GM18498 (cell line): ENCODE results near the gene BOLA2B.
"Not testable (repeated sequence)": the region's sequence is repeated elsewhere in the genome, so short reads cannot be mapped to it uniquely, and the experiment has no call there.

Source experiments
- ATAC-seq: cut with Tn5 transposase; IDR thresholded peaks from one replicate; pipeline ENCODE4 v1.9.1; 2021; ENCODE audit warnings: mild to moderate bottlenecking, moderate library complexity; ENCODE audit not compliant: unreplicated experiment

BOLA2B gene

DNA sequence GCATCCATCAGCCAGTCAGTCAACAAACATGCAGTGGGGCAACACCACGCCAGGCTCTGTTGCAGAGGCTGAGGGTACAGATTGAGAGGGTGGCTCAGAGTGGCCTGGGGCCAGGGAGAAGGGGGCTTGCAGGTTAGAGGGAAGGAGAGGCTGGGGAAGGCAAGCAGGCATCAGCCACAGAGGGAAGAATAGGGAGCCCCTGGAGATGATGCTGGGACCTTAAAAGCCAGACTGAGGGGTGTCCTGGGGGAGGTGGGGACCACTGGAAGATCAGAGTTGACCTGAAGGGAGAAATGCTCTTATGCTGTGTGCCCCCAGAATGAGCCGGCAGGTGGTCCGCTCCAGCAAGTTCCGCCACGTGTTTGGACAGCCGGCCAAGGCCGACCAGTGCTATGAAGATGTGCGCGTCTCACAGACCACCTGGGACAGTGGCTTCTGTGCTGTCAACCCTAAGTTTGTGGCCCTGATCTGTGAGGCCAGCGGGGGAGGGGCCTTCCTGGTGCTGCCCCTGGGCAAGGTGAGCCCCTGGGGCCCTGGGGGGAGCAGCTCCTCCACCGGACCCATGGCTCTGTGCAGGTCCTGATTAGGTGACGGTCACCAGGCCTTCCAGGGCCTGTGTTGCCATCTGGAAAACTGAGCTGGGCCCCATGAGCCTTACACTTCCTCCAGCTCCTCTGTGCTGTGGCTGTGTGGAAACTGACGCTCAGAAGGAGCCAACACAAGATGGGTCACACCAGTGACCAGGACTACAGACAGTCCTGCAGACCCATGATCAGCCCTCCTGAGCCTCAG lies 8.4 kb downstream of the BOLA2B start:
- ATAC-seq, result no peak

DNA sequence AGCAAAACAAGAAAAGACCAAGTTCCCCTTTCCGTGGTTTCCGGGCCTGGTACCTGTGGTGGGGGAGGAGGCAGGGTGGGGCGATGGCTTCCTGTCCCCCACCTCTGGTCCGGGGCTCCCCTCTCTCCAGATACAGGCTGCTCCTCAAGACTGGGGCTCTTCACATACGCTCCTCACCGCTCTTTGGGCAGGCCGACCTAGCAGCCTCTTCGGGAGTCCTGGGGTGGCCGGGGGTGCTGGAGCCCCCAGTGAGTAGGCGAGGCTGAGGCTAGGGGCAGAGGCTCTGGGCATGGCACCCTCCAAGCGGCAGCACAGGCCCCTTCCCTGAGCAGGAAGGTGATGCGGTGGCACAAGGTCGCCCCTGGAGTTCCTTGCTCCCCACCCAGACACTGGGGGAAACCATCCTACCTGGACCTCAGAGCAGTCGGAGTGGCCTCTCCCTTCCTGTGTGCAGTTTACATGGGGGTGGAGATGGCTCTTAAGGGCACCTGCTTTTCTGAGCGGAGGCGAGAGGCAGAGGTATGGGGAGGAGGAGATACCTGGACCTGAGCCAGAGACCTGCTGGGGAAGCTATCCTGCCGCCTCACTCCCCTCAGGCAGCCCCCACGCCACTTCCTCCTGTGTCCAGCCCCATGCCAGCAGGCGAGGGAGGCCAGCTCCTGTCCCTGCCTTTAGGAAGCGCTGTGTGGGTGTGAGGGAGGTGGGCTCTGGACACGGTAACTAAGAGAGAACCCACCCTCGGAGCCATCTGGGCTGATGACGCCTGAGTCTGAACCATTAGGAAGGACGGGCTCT lies 9.2 kb downstream of the BOLA2B start:
- ATAC-seq, result peak; percentile 35

DNA sequence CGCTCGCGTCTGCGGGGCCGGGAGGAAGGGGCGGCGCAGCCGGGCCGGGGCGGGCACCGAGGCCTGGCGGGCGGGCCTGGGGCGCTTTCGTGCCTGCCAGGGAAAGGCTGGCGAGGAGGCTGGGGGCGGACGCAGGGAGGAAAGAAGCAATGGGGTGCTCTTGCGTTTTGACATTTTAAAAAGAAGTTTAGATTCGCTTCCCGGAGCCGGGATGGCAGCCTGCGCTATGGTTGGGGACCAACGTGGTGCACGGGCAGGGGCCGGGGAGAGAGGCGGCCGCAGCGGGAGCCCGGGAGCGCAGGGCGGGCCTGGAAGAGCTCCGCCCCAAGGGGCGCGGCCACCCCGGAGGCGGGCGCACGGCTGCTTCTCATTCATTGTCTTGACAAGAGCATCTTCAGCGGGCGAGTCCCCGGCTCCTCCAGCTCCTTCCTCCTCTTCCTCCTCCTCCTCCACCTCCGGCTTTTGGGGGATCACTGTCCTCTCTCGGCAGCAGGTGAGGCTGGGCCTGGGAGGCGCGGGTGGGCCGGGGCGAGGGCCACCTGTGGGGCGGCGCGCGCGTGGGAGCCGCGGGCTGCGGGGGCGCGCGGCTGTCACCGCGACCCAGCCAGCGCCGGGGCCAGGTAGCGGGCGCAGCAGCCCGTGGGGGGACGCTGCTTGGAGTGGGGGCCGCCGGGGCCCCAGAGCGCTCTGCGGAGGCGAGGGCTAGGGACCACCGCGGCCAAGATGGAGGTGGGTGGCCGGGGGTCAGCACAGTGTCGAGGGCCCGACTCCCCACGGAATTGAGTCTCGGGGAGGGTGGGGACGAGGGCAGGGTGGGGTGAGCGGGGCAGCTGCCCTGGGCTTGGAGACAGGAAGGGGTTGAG lies 10.0 kb downstream of the BOLA2B start, which contains the start of gene CORO1A:
TSS of gene CORO1A (plus strand) at position 370 of the 863 bp plus-strand sequence. CDS start 1,608 bp downstream, outside the sequence.
- peak; percentile 55 for ATAC-seq

DNA sequence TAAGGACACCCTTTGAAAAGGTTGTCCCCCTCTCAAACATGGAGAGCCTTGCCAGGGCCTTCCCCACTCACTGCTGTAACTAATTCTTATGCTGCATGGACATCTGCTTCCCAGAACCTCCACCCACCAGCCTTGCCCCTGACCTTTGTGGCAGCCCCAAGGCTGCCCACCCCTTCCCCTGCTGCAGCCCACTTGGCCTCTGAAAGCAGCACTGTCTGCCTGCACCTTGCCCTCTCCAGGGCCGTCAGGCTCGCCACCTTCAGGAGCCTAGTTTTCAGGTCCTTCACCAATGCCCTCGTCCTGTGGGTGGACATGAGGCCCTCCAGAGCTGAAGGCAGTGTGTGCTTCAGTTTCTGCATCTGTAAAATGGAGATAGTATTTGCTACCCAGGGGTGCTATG lies 12.7 kb downstream of the BOLA2B start:
- ATAC-seq, result no peak

DNA sequence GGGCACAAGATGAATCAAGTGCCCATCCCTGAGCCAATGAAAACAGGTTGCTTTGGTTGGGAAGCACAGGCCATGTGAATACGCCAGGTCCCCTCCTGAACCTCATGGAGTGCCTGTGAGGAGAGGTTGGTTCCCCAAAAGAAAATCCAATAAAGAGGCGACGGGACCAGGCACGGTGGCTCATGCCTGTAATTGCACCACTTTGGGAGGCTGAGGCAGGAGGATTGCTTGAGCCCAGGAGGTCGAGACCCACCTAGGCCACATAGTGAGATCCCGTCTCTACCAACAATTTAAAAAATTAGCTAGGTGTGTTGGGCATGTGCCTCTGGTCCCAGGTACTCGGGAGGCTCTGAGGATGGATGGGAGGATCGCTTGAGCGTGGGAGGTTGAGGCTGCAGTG lies 13.5 kb downstream of the BOLA2B start:
- ATAC-seq, result no peak

DNA sequence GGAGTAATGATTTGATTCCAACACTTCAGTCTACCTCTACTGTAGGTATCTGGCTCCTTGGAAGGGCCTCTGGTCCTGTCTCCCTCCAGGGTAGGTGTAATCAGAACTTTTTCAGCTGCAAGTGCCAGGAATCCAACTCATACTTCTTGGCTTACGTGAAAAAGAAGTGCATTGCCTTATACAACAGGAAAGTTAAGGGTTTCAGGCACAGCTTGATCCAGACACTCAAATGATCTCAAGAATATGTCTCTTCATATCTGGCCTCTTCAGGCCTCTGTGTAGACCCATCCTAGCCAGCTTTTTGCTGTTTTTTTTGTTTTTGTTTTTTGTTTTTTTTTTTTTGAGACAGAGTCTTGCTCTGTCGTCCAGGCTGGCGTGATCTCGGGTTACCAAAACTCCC lies 14.3 kb downstream of the BOLA2B start:
- ATAC-seq, result no peak

DNA sequence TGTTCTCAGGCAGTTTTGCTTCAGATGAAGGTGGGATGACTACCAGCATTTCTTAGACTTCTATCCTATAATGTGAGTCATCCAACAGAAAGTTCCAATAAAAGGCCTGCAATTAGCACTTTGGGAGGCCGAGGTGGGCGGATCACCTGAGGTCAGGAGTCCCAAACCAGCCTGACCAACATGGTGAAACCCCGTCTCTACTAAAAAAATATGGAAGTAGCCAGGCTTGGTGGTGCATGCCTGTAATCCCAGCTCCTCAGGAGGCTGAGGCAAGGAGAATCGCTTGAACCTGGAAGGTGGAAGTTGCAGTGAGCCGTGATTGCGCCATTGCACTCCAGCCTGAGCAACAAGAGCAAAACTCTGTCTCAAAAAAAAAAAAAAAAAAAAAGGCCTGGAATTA lies 16.6 kb downstream of the BOLA2B start:
- ATAC-seq, result not testable (repeated sequence)

DNA sequence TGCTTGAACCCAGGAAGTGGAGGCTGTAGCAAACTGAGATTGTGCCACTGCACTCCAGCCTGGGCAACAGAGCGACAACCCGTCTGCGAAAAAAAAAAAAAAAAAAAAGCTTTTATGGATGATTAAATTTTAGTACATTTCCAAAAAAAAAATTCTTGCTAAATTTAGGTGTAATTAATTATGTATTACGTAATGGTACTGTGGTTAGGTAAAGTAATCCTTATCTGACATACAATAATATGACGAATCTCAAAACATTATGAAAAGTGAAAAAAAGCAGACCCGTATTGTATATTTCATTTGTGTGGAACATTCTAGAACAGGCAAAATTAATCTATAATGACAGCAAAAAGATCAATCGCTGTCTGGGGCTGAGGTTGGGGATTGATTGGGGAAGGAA lies 20.4 kb downstream of the BOLA2B start:
- ATAC-seq, result no peak

DNA sequence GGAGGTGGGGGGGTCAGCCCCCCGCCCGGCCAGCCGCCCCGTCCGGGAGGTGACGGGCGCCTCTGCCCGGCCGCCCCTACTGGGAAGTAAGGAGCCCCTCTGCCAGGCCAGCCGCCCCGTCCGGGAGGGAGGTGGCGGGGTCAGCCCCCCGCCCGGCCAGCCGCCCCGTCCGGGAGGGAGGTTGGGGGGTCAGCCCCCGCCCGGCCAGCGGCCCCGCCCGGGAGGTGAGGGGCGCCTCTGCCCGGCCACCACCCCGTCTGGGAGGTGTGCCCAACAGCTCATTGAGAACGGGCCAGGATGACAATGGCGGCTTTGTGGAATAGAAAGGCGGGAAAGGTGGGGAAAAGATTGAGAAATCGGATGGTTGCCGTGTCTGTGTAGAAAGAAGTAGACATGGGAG lies 23.3 kb downstream of the BOLA2B start:
- not testable (repeated sequence) for ATAC-seq

DNA sequence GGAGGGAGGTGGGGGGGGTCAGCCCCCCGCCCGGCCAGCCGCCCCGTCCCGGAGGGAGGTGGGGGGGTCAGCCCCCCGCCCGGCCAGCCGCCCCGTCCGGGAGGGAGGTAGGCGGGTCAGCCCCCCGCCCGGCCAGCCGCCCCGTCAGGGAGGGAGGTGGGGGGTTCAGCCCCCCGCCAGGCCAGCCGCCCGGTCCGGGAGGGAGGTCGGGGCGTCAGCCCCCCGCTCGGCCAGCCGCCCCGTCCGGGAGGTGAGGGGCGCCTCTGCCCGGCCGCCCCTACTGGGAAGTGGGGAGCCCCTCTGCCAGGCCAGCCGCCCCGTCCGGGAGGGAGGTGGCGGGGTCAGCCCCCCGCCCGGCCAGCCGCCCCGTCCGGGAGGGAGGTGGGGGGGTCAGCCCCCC lies 24.1 kb downstream of the BOLA2B start:
- ATAC-seq, result not testable (repeated sequence)

DNA sequence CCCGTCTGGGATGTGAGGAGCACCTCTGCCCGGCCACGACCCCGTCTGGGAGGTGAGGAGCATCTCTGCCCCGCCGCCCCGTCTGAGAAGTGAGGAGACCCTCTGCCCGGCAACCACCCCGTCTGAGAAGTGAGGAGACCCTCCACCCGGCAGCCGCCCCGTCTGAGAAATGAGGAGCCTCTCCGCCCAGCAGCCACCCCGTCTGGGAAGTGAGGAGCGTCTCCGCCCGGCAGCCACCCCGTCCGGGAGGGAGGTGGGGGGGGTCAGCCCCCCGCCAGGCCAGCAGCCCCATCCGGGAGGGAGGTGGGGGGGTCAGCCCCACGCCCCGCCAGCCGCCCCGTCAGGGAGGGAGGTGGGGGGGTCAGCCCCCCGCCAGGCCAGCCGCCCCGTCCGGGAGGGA lies 24.7 kb downstream of the BOLA2B start:
- not testable (repeated sequence) for ATAC-seq

DNA sequence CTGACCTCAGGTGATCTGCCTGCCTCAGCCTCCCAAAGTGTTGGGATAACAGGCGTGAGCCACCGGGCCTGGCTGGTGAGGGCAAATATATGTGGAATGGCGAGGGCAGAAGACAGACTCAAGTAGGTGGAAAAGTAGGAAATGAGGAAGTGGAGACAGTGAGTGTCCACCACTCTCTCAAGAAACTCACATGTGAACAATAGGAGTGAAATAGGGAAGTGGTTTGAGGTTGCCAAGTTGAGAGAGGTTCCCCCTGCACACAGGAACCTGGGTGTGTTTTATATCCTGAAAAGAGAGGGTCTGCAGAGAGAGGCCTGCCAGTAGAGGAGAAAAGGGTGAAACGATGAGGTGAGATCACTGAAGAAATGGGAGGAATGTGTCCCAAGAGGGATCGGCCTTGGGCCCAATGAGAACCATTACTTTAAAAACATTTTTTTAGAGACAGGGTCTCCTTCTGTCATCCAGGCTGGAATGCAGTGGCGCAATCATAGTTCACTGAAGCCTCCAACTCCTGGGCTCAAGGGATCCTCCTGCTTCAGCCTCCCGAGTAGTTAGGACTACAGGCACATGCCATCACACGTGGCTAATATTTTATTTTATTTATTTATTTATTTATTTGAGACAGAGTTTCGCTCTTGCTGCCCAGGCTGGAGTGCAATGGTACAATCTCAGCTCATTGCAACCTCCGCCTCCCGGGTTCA lies 27.1 kb downstream of the BOLA2B start:
- no peak for ATAC-seq

DNA sequence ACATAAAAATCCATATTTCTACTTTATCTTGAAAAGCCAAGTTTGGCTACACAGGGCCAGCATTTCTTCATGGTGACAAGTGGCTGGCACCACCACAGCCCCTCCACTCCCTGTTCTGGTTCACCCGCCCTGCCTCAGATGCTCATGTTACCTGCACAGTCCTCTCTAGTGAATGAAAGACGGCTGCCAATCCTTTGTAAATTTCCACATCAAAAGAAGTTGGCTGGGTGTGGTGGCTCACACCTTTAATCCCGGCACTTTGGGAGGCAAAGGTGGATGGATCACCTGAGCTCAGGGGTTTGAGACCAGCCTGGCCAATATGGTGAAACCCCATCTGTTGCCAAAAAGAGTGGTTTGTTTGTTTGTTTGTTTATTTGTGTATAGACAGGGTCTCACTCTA lies 29.9 kb downstream of the BOLA2B start:
- ATAC-seq, result no peak

DNA sequence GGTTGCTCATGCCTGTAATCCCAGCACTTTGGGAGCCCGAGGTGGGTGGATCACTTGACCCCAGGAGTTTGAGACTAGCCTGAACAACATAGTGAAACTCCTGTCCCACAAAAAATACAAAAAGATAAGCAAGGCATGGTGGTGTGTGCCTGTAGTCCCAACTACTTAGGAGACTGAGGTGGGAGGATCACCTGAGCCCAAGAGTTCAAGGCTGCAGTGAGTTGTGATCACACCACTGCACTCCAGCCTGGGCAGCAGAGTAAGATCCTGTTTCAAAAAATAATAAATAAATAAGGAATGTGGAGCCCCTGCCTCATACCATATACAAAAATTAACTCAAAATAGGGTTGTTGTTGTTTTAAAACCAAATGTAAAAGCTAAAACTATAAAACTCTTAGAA lies 36.3 kb downstream of the BOLA2B start:
- no peak for ATAC-seq

DNA sequence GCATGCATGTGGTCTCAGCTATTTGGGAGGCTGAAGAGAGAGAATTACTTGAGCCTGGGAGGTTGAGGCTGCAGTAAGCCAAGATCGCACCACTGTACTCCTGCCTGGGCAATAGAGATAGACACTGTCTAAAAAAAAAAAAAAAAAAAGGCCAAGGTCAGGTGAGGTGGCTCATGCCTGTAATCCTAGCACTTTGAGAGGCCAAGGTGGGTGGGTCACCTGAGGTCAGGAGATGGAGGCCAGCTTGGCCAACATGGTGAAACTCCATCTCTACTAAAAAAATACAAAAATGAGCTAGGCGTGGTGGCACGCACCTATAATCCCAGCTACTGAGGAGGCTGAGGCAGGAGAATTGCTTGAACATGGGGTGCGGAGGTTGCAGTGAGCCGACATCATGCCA lies 38.3 kb downstream of the BOLA2B start:
- no peak for ATAC-seq

DNA sequence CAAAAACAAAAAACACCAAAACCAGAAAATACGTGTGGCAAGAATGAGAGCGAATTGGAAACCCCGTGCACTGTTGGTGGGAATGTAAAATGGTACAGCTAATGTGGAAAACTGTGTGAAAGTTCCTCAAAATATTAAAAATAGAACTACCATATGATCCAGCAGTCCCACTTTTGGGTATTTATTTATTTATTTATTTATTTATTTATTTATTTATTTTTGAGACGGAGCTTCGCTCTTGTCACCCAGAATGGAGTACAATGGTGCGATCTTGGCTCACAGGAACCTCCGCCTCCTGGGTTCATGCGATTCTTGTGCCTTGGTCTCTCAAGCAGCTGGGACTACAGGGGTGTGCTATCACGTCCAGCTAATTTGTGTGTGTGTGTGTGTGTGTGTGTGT lies 40.9 kb downstream of the BOLA2B start:
- ATAC-seq, result no peak

DNA sequence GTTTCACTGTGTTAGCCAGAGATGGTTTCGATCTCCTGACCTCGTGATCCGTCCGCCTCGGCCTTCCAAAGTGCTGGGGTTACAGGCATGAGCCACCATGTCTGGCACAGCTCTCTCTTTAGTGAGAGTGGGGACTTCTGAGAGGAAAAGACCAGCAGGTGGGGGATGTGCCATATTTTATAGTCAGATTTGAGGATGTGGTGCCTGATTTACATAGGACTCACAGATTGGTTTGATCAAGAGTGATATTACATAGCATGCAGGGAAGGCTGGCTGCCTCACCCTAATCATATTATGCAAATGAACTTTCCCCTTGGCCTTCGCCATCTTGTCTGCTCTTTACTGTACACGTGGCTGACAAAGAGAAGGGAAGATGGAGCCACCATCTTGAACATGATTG lies 42.4 kb downstream of the BOLA2B start:
- no peak for ATAC-seq

DNA sequence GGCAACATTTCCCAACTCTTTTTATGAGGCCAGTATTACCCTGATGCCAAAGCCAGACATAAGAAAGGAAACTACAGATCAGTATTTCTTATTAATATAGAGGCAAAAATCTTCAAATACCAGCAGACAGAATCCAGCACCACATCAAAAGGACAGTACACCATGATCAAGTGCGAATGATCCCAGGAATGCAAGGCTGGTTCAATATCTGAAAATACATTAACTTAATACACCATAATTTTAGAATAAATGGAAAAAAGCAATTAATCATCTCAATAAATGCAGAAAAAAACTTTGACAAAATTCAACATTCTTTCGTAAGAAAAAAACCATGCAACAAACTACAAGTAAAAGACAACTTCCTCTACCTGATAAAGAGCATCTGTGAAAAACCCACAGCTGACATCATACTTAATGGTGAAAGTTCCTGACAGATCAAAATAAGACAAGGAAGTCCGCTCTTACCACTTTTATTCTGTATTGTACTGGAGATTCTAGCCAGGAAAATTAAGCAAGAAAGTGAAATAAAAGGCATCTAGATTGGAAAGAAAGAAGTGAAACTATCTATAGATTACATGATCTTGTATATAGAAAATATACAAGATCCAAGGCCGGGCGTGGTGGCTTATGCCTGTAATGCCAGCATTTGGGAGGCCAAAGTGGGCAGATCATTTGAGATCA lies 44.1 kb downstream of the BOLA2B start:
- ATAC-seq, result no peak

DNA sequence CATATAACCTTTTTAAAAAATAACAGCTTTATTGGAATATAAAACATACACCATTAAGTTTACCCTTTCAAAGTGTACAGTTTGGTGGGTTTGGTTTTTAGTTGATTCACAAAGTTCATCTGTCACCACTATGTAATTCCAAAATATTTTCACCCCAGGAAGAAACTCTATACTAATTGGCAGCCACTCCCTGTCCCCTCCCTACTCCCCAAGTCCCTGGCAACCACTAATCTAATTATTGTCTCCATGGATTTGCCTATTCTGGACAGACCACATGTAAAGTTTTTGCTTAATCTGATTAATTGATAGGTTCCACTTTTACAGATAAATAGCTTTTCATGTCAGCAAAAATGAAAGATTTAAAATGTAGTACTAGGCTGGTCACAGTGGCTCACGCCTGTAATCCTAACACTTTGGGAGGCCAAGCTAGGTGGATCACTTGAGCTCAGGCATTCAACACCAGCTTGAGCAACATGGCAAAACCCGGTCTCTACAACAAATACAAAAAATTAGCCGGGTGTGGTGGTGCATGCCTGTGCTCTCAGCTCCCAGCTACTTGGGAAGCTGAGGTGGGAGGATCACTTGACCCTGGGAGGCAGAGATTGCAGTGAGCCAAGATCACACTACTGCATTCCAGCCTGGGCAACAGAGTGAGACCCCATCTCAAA lies 45.5 kb downstream of the BOLA2B start:
- no peak for ATAC-seq

DNA sequence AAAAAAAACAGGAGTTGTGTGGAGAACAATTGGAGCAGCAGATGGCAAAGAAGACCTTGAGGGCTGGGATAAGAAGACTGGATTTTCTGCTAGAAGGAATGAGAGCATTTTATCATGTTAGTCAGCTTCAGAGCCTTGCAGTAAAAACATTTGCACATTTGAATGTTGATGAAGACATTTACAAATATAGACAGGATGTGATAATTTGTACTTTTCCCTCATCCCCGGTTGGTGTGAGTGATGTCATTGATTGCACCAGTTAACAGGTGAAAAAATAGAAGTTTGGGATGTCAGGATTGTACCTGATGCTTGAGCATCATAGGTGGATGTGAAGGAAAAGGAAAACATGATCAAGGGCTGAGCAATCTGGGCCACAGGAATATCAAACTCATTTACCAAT lies 47.8 kb downstream of the BOLA2B start:
- ATAC-seq, result no peak
